ENCODE data around the gene TAS1R2. TPM values are rescaled to one million over a fixed set of nuclear protein-coding genes. Genes with fewer than 3 reads are reported as not detected.

The TAS1R2 gene
- total and polyA plus RNA-seq, 2 of the 8 experiments (the other 6 are each of a cell fraction or from before 2014, with no cell fraction given): not detected

GRCh38 chr1:18805925-18806849 lies 53.3 kb downstream of the TAS1R2 start:
- H3K14ac ChIP-seq (ENCODE audit: insufficient read length): no peak overlapping the region
- ChIA-PET POLR2A (ENCODE audit: partially characterized antibody) (no interaction called here), CTCF (ENCODE audit: partially characterized antibody) (interaction anchor here (0.6 to 2.9 kb wide), 9 partner anchors 9 to 209 kb away, joined by 3 to 15 read pairs (median 3); no protein-coding TSS in a partner anchor)
- H3K4me1 ChIP-seq (replicated peaks in 1 of 4; ENCODE audit: control insufficient read depth in 3 of 4, insufficient read depth in 4 of 4, low read length in 3 of 4): peaks cover 0 to 3% (median 1%) of the 10 kb centered on the region in 4 experiments; a peak in 2 of 7 replicates
- H3K79me1 ChIP-seq (ENCODE audit: low read depth, low read length): no peaks in the 10 kb centered on the region
- peaks cover 6% of the 10 kb centered on the region; the same call in 1 of the 2 replicates for H3K23me2 ChIP-seq (ENCODE audit: low read depth, low read length)
- no peak overlapping the region for H3K9ac ChIP-seq (replicated peaks in 1 of 4; ENCODE audit: extremely low read depth in 1 of 4, low read depth in 3 of 4, low read length in 3 of 4)
- no peaks in the 10 kb centered on the region for H3K36me3 ChIP-seq (ENCODE audit: control insufficient read depth in 2 of 4, insufficient read depth in 4 of 4, low read length in 3 of 4)
- no peak for DNase-seq (ENCODE audit: low read depth in 1 of 2, low spot score in 2 of 2)
- peaks cover 0 to 2% of the 10 kb centered on the region in 2 experiments for H4K20me1 ChIP-seq (replicated peaks in 1 of 2; ENCODE audit: control insufficient read depth in 1 of 2, insufficient read depth in 2 of 2, low read length in 2 of 2)
- no peaks in the 10 kb centered on the region for H3K79me2 ChIP-seq (ENCODE audit: control insufficient read depth in 1 of 2, insufficient read depth in 2 of 2, low read length in 2 of 2)
- WGBS, 2 experiments (ENCODE audit: extremely low coverage in 1 of 2, insufficient coverage in 1 of 2, insufficient read length in 1 of 2, insufficient replicate concordance in 2 of 2, low coverage in 1 of 2, low lambda C conversion rate in 2 of 2, missing lambda C conversion rate in 1 of 2): 91% methylated on average over 6 of the region's 7 CpGs; no CpG with 5 or more reads in 1 of the 2 experiments
- H2BK5ac ChIP-seq (ENCODE audit: low read depth, low read length): no peak overlapping the region
- H3K9me3 ChIP-seq (ENCODE audit: insufficient read depth in 2 of 2, low read depth in 1 of 2, low read length in 1 of 2): no peaks in the 10 kb centered on the region
- H3K27me3 ChIP-seq (replicated peaks in 1 of 4; ENCODE audit: control insufficient read depth in 3 of 4, extremely low read depth in 1 of 4, insufficient read depth in 3 of 4, low read length in 3 of 4): peaks cover 0 to 4% (median 0%) of the 10 kb centered on the region in 4 experiments; a peak in 2 of 7 replicates
- TF ChIP-seq JUND (IDR thresholded peaks at IDR 0.05; ENCODE audit: low read length) (no peak), CTCF (IDR thresholded peaks at IDR 0.05; ENCODE audit: control extremely low read depth in 1 of 3, insufficient read depth in 1 of 3, low read depth in 1 of 3, low read length in 3 of 3) (peak in 1 of 3 experiments; percentile 4; a peak in 1 of 4 replicates), CREB1 (IDR thresholded peaks at IDR 0.05) (no peak), SP2 (IDR thresholded peaks at IDR 0.05; ENCODE audit: low read length) (no peak)
- H2BK120ac ChIP-seq (replicated peaks; ENCODE audit: low read depth, low read length): no peak overlapping the region
- H2BK12ac ChIP-seq (ENCODE audit: low read depth, low read length): no peak overlapping the region
- no peak overlapping the region for H3K4me2 ChIP-seq (ENCODE audit: insufficient read depth in 1 of 2, low read depth in 2 of 2, low read length in 2 of 2)
- no peak overlapping the region for H3K4me3 ChIP-seq (ENCODE audit: extremely low read depth in 1 of 4, insufficient read depth in 2 of 4, low read depth in 3 of 4, low read length in 4 of 4)
- H3K4ac ChIP-seq (replicated peaks; ENCODE audit: insufficient read length, low read depth, low read length): no peak overlapping the region
- no peak overlapping the region for H2AFZ ChIP-seq (ENCODE audit: low read length)
- H2BK20ac ChIP-seq (ENCODE audit: low read length): no peak overlapping the region
- H2BK15ac ChIP-seq (ENCODE audit: low read length): no peak overlapping the region
- H3K56ac ChIP-seq (replicated peaks; ENCODE audit: insufficient read length, low read depth, low read length): no peak overlapping the region
- no peak for FAIRE-seq
- no peak overlapping the region for H3K18ac ChIP-seq (ENCODE audit: extremely low read depth, low read length)
- no peak overlapping the region for H3K27ac ChIP-seq (ENCODE audit: low read depth, low read length)
- no peak overlapping the region for H3K23ac ChIP-seq (ENCODE audit: insufficient read length)
- H4K91ac ChIP-seq (replicated peaks; ENCODE audit: insufficient read length, low read length): no peak overlapping the region
- no peak overlapping the region for H4K8ac ChIP-seq (ENCODE audit: extremely low read depth, insufficient read depth, low read length)
- H2AK5ac ChIP-seq (ENCODE audit: low read depth, low read length): no peak overlapping the region
- no peak overlapping the region for H4K5ac ChIP-seq (ENCODE audit: insufficient read length, low read depth, low read length)
